ENCODE results near the gene BRIP1. TPM values are rescaled to one million over a fixed set of nuclear protein-coding genes. Genes with fewer than 3 reads are reported as not detected.

BRIP1 gene
- total and polyA plus RNA-seq, 9 of the 15 experiments (the other 6 are each of a cell fraction or from before 2014, with no cell fraction given): 2.4 to 17.5 (median 11.2) TPM

DNA sequence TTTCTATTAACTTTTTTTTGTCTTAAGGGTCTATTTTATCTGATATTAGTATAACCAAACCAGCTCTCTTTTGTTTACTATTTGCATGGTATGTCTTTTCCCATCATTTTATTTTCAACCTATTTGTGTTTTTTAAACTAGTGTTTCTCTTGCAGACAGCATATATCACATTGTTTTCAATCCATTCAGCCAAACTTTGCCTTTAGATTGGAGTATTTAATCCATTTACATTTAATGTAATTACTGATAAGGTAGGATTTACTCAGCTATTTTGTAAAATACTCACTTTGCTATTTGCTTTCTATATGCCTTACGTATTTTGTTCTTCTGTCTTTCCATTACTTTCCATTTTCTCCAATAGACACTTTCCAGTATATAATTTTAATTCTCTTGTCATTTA lies 164.3 kb downstream of the BRIP1 start:
- DNase-seq (ENCODE audit: extremely low read depth in 1 of 4, low spot score in 3 of 4) (no peak), FAIRE-seq (no peak), ATAC-seq (no peak)
- TF ChIP-seq NFE2 (IDR thresholded peaks at IDR 0.05; ENCODE audit: low read depth) (no peak), ZNF354B (CRISPR knock-in tag; IDR thresholded peaks at IDR 0.05) (peak; percentile 84), EHMT2 (IDR thresholded peaks at IDR 0.05) (no peak), RBM25 (IDR thresholded peaks at IDR 0.05; ENCODE audit: low read depth, low read length, severe bottlenecking) (peak; percentile 8), ZNF253 (CRISPR knock-in tag; conservative IDR thresholded peaks at IDR 0.05) (no peak), POLR2G (IDR thresholded peaks at IDR 0.05; ENCODE audit: low read depth, low read length) (no peak), LARP7 (IDR thresholded peaks at IDR 0.05) (no peak), PHF8 (IDR thresholded peaks at IDR 0.05; ENCODE audit: borderline replicate concordance, low read length) (no peak), CBFA2T2 (conservative IDR thresholded peaks at IDR 0.05) (no peak), HNRNPLL (IDR thresholded peaks at IDR 0.05; ENCODE audit: low read depth, low read length, poor library complexity, severe bottlenecking) (no peak), ZNF507 (tag; conservative IDR thresholded peaks at IDR 0.05) (peak; percentile 99), FOXK1 (CRISPR knock-in tag; IDR thresholded peaks at IDR 0.05; ENCODE audit: borderline replicate concordance) (no peak), EWSR1 (IDR thresholded peaks at IDR 0.05; ENCODE audit: borderline replicate concordance, low read depth, partially characterized antibody) (no peak), SRSF1 (IDR thresholded peaks at IDR 0.05; ENCODE audit: low read depth, low read length) (no peak), GABPB1 (CRISPR knock-in tag; IDR thresholded peaks at IDR 0.05) (no peak), CBX3 (IDR thresholded peaks at IDR 0.05; ENCODE audit: borderline replicate concordance in 1 of 2, low read length in 2 of 2) (0 out of 3 replicates have a peak, but pooled peaks of 1 of the 2 experiments have one; percentile 24), ETS2 (tag; IDR thresholded peaks at IDR 0.05; ENCODE audit: borderline replicate concordance, poor library complexity, severe bottlenecking) (no peak)
- TF ChIP-seq, protein P1, sequence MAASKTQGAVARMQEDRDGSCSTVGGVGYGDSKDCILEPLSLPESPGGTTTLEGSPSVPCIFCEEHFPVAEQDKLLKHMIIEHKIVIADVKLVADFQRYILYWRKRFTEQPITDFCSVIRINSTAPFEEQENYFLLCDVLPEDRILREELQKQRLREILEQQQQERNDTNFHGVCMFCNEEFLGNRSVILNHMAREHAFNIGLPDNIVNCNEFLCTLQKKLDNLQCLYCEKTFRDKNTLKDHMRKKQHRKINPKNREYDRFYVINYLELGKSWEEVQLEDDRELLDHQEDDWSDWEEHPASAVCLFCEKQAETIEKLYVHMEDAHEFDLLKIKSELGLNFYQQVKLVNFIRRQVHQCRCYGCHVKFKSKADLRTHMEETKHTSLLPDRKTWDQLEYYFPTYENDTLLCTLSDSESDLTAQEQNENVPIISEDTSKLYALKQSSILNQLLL (CRISPR knock-in tag; IDR thresholded peaks at IDR 0.05; ENCODE audit: borderline replicate concordance): no peak
- TF ChIP-seq, protein P2, sequence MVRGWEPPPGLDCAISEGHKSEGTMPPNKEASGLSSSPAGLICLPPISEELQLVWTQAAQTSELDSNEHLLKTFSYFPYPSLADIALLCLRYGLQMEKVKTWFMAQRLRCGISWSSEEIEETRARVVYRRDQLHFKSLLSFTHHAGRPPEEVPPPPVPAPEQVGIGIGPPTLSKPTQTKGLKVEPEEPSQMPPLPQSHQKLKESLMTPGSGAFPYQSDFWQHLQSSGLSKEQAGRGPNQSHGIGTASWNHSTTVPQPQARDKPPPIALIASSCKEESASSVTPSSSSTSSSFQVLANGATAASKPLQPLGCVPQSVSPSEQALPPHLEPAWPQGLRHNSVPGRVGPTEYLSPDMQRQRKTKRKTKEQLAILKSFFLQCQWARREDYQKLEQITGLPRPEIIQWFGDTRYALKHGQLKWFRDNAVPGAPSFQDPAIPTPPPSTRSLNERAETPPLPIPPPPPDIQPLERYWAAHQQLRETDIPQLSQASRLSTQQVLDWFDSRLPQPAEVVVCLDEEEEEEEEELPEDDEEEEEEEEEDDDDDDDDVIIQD (CRISPR knock-in tag; IDR thresholded peaks at IDR 0.05): no peak
- TF ChIP-seq, protein P3, sequence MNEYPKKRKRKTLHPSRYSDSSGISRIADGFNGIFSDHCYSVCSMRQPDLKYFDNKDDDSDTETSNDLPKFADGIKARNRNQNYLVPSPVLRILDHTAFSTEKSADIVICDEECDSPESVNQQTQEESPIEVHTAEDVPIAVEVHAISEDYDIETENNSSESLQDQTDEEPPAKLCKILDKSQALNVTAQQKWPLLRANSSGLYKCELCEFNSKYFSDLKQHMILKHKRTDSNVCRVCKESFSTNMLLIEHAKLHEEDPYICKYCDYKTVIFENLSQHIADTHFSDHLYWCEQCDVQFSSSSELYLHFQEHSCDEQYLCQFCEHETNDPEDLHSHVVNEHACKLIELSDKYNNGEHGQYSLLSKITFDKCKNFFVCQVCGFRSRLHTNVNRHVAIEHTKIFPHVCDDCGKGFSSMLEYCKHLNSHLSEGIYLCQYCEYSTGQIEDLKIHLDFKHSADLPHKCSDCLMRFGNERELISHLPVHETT (CRISPR knock-in tag; conservative IDR thresholded peaks at IDR 0.05 in 1 of 2, IDR thresholded peaks at IDR 0.05 in 1 of 2): no peak
- ChIA-PET POLR2A (no interaction called here), CTCF (ENCODE audit: low intra/inter-chr PET ratio) (no interaction called here)
- H3K4me2 ChIP-seq (ENCODE audit: insufficient read depth, low read length): no peak overlapping the region
- WGBS (ENCODE audit: insufficient coverage, low coverage, missing lambda C conversion rate): 88% methylated on average over 1 of the region's 1 CpG
- intact Hi-C loops (cut with micrococcal nuclease) (no loop called here), in situ Hi-C loops (cut with MboI) (no loop called here)
- no peak overlapping the region for H2AFZ ChIP-seq (ENCODE audit: low read depth, low read length)
- H3K79me2 ChIP-seq (ENCODE audit: control insufficient read depth, insufficient read depth, low read length): no peaks in the 10 kb centered on the region
- H4K20me1 ChIP-seq (replicated peaks; ENCODE audit: control insufficient read depth, insufficient read depth, low read length): no peaks in the 10 kb centered on the region
- H3K9me1 ChIP-seq (ENCODE audit: control insufficient read depth, insufficient read depth, low read length): no peaks in the 10 kb centered on the region
- H3K4me1 ChIP-seq (replicated peaks in 1 of 2; ENCODE audit: control insufficient read depth in 2 of 2, insufficient read depth in 2 of 2, low read length in 2 of 2): no peaks in the 10 kb centered on the region
- H3K27me3 ChIP-seq (ENCODE audit: control insufficient read depth in 2 of 2, insufficient read depth in 2 of 2, low read length in 2 of 2): no peaks in the 10 kb centered on the region
- no TSS peak for BruUV-seq (replicated peaks)
- no peak overlapping the region for H3K27ac ChIP-seq (ENCODE audit: extremely low read depth, low read depth, low read length)
- H3K9ac ChIP-seq (ENCODE audit: insufficient read depth in 1 of 2, low read depth in 2 of 2, low read length in 2 of 2): no peak overlapping the region
- H3K4me3 ChIP-seq: no peak overlapping the region
- H3K9me3 ChIP-seq (replicated peaks; ENCODE audit: control insufficient read depth, insufficient read depth, low read depth, low read length): 0 out of 2 replicates have a peak, but pooled peaks cover 5% of the 10 kb centered on the region
- no peaks in the 10 kb centered on the region for H3K36me3 ChIP-seq (ENCODE audit: control insufficient read depth, insufficient read depth, low read length)
